GM15510 (cell line): ENCODE results near the gene PSMA6.

Source experiments
- POLR2A ChIP-seq: IDR thresholded peaks from 3 replicates; pipeline ENCODE4 v1.6.1; 2011; ENCODE audit warnings: borderline replicate concordance; ENCODE audit not compliant: insufficient read length; ENCODE audit errors: extremely low read depth

Gene PSMA6

DNA sequence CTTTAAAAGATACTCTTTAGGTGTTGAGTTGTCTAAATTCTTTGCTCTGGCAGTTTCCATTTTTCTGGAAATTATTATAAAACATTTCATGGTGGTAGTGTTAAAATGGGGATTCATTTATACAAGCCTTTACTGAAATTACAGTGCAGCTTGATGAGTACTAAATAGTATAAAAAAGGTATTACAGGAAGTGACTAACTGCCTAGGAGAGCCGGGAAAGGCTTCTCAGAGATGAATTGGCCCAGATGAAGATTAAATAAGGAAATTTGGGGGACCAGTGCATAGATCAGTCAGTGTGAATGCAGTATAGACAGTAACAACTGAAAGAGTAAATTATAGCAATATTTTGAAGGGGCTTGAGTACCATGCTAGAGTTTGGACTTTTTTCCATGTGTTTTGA lies 7.5 kb downstream of the PSMA6 start:
- no peak for TF ChIP-seq POLR2A

DNA sequence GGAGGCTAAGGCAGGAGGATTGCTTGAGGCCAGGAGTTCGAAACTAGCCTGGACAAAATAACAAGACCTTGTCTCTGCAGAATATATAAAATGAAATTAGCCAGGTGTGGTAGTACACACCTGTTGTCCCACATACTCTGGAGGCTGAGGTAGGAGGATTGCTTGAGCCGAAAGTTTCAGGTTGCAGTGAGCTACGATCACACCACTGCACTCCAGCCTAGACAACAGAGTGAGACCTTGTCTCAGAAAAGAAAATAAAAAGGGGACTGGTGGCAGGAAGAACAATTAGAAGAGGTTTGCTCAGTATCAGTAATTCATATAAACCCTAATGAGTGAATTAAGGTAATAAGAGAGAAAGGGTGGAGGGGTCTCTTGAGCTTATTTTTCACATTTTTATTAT lies 8.0 kb downstream of the PSMA6 start:
- TF ChIP-seq POLR2A: no peak

DNA sequence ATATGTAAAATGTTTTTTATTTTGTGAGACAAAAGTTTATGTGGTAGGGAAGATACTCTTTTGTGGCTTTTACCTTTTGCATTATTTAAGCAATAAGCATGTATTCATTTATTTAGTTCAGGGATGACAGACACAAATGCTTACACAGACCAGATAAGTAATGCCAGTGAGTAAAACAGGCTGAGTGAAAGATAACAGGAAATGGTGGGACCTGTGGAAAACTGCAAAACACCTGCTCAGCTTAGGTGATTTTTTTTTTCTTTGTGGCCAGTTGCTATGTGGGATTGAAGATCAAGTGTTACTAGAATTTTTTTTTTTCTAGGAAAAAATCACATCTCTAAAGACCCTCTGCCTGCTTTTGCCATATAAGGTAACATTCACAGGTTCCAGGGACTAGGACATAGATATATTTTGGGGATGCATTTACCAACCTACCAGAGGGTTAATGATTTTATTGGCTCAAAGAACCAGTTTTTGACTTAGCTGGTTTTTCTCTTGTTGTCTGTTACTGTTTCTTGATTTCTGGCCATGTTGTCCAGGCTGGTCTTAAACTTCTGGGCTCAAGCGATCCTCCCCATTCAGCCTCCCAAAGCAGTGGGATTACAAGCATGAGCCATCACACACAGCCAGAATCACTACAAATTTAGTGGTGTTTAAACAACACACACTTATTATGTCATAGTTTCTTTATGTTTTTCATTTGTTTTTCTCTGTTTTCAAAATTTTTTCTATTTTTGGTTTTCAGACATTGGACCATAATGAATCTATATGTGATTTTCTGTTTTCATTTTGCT lies 9.8 kb downstream of the PSMA6 start:
- no peak for TF ChIP-seq POLR2A

DNA sequence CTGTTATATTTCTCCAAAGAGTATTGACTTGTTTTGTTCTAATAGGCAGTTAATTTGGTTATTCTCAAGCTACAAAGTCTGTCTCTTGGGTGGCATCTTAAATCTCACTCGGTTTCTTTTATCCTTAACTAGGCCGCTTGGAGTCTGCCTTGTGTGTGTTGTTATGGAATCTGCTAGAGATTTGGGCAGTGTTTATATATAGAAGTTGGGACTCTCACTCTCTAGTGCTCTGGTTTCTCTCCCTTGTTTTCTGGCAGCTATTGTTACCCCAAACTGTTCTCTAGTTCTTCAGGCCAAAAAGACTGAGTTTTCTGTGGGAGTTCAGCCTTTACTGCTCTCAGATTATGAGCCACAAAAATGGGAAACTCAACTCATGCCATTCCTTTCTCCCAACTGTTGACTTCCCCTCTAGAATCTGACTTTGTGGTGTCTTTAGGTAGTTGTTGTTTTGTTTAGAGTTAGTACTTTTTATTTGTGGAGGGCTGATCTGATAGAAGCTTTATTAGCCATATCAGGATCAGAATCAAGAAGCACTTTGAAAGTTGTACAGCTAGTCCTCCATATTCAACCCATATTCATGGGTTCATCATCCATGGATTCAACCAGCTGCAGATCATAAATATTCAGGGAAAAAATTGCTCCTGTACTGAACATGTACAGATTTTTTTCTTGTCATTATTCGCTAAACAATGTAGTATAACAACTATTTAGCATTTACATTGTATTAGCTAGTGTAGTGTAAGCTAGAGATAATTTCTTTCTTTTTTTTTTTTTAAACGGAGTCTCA lies 11.2 kb downstream of the PSMA6 start:
- no peak for TF ChIP-seq POLR2A

DNA sequence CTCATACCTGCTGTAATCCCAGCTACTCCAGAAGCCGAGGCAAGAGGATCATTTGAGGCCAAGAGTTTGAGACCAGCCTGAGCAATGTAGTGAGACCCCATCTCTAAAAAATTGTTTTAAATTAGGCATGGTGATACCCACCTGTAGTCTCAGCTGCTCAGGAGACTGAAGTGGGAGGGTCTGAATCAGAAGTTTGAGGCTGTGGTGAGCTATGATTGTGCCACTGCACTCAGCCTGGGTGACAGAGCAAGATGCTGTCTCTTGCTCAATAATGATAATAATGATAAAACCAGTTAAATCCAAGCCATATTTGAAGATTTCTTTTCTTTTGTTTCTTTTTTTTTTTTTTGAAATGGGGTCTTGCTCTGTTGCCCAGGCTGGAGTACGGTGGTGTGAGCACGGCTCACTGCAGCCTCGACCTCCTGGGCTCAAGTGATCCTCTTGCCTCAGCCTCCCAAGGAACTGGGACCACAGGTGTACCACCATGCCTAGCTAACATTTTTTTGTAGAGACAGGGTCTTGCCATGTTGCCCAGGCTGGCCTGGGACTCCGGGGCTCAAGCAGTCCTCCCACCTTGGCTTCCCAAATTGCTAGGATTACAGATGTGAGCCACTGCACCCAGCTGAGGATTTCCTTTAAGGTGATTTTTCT lies 12.8 kb downstream of the PSMA6 start:
- no peak for TF ChIP-seq POLR2A

DNA sequence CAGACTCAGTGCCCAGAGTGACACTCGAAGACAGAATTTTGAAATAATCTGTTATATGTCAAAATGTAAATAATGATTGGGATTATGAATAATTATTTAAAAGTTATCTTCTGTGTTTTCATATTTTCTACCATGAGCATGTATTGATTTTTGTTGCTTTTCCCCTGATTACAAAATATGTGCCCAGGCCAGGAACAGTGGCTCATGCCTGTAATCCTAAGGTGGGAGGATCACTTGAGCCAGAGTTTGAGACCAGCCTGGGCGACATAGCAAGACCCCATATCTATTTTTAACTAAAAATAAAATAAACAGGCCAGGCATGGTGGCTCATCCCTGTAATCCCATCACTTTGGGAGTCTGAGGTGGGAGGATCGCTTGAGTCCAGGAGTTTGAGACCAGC lies 13.5 kb downstream of the PSMA6 start:
- no peak for TF ChIP-seq POLR2A

DNA sequence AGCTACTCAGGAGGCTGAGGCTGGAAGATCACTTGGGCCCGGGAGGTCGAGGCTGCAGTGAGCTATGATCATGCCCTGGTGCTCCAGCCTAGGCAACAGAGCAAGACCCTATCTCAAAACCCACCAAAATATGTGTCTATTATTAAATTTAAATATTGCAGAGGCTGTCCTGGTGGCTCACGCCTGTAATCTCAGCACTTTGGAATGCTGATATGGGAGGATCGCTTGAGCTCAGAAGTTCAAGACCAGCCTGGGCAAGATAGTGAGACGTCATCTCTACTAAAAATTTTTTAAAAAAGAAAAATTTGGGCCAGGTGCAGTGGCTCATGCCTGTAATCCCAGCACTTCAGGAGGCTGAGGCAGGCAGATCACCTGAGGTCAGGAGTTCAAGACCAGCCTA lies 13.9 kb downstream of the PSMA6 start:
- TF ChIP-seq POLR2A: no peak

DNA sequence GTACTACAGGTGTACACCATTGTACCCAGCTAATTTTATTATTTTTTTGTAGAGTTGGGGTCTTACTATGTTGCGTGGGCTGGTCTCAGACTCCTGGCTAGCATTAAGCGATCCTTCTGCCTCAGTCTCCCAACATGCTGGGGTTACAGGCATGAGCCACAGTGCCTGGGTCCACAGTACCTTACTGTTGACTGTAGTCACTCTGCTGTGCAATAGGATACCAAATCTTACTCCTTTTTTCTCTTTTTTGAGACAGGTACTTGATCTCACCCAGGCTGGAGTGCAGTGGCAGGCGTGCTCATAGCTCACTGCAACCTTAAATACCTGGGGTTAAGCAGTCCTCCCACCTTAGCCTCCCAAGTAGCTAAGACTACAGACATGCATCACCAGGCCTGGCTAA lies 25.6 kb downstream of the PSMA6 start:
- TF ChIP-seq POLR2A: no peak

DNA sequence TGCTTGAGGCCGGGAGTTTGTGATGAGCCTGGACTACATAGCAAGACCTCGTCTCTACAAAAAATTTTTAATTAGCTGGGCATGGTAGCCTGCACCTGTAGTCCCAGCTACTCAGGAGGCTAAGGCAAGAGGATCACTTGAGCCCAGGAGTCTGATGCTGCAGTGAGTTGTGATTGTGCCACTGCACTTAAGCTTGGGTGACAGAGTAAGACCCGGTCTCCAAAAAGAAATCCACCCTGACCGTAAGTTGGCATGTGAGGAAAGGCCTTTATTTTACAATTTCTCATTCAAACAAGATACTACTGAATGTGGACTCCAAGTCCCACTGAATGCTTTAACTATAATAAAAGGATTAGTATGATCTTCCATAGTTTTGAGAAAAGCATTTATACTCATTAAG lies 27.3 kb downstream of the PSMA6 start:
- no peak for TF ChIP-seq POLR2A

DNA sequence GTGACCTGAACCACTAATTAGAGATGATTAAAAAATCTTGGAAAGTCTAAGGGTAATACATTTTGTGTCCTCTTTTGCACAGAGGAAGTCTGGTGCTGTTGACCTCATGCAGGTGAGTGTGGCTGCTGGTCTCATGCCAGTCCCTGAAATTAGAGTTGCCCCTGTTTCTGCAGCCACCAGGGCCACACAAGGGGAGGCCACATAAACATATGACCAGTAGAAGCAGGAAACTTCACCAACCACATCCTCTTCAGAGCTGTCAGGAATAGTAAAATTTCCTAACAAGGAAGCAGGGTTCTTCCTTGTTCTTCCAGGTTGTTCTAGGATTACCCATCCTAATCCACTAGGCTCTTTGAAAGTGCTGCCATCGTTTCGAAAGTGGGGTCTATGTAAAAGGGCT lies 28.3 kb downstream of the PSMA6 start:
- TF ChIP-seq POLR2A: no peak

DNA sequence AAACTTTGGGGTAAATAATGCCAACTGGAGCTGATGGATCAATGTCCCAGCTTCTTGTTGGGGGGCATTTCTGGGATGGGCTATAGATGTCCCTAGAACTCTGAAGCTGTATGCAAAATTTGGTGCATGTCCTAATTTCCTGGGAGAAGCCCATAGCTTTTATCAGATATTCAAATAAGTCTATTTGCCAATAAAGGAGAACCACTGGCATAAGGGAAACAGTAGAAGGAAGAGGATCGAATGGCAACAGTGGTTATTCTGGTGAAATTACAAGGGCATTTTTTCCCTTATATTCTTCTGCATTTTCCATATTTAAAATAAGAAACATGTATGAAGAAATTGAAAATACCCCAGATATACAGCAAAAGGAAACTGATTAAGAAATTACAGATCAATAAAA lies 34.2 kb downstream of the PSMA6 start:
- TF ChIP-seq POLR2A: no peak

DNA sequence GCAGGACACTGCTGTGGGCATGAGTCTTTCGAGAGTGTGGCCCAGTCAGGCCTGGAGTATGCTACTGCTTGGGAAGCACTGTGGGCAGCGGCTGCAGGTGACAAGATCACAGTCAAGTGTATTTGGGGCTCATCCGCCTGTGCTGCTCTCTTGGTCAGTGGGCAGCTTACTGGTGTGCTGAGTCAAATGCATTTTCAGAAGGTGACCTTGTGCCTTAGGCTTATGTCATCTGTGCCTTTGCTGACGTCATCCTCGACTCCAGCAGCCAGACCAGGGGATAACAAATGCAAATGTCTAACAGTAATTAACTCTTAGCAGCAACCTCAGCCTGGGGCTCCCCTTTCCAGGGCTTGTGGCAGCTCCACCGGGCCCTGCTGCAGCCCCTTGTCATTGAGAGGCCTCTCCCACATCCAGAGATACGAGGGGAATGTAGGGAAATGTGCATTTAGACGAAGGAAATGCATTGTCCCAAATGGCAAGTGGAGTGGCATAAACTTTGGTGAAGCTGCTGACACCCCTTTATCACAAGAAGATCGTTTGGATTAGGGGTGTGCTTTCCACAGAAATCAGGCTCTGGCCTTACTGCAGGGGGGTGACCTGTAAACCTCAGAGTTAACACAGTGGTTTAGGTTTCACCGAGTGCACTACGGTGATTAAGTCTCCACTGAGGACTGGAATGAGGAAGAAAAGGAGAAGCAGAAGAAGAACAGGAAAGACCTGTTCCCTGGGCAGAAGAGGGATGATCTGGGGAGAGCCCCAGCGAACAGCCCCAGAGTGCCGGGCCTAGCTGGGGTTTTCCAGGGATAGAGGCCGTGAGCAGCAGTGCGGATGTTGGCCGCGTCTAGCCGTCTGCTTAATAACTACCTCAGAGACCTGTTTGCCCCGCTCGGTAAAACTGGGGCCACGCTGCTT lies 39.7 kb downstream of the PSMA6 start:
- TF ChIP-seq POLR2A: no peak

DNA sequence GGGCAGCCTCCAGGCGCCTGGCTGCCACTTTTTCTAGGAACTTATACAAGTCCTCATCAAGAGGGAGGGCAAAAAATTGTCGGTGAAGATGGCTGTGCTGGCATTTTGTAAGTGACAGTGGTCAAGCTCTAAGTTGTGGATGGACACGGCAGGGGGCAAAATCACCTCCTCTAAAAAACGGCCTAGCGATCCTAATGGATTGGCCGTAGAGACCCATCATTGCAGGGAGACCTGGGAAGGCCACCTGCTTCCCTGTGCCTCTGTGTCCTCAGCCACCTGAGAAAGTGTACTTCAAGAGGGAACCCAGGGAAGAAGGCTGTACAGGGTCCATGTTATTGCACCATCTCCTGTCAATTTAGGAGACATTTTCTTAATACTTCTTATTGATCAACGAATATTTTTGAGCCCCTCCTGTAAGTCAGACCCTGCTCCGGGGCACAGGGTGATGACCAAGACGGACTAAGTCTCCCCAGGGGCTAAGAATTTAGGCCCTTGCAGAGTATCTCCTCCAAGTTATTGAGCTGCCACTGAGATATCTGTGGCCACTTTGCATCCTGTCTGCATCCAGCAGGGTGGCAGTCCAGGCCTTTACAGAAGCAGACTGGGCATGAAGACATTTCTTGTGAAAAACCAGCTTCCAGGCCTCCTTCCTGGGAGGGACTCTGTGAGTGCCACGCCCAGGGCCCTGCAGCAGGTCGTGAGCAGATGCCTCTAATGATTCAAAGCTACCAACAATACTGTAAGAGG lies 40.5 kb downstream of the PSMA6 start:
- TF ChIP-seq POLR2A: no peak

DNA sequence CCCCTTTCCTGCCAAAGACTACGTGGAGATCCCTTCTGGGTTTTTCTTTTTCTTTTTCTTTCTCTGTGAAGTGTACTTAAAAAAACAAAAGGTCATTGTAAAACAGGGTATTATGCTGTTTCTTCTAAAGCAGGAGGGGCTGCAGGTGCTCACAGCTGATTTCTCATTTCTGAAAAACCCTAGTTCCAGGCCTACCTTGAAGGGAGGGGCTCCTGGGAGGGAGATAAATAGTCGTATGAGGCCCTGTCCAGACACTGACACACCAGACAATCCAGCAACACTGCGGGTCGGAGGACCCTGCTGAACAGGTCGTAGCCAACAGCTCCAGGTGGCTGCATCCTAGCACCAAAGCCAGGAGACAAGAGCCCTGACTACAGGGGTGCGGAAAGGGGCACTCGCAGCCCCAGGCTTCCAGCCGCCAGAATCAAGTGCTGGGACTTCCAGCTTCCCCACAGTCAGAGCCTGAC lies 41.1 kb downstream of the PSMA6 start:
- TF ChIP-seq POLR2A: no peak
